Measurements from ENCODE around the gene PER2. TPM values are rescaled to one million over a fixed set of nuclear protein-coding genes. Genes with fewer than 3 reads are reported as not detected.

The PER2 gene
- total and polyA plus RNA-seq, 2 donors (not counting 1 experiment from before 2014, with no cell fraction given), result 3.2 to 12.6 TPM

GRCh38 chr2:238225911-238226697 lies 62.3 kb downstream of the PER2 start:
- H3K27me3 Mint-ChIP-seq, result peaks cover 10% of the 10 kb centered on the region

More at GRCh38 chr2:238225911-238226697, 62.3 kb downstream of the PER2 start:
- H2AFZ ChIP-seq (ENCODE audit: insufficient read depth, low read depth, low read length, poor library complexity, severe bottlenecking), result no peak overlapping the region
- H3K9ac ChIP-seq (ENCODE audit: low read length), result no peak overlapping the region
- DNase-seq, result no peak
- 92% methylated on average over 37 of the region's 38 CpGs for WGBS (ENCODE audit: insufficient coverage)
- no peak for TF ChIP-seq EZH2 (IDR thresholded peaks at IDR 0.05; ENCODE audit: borderline replicate concordance, insufficient read depth, low read depth, low read length, poor library complexity, severe bottlenecking)
- no peak for TF ChIP-seq CTCF (IDR thresholded peaks at IDR 0.05)
- H3K79me2 ChIP-seq (ENCODE audit: control insufficient read depth, insufficient read depth, low read length), result no peaks in the 10 kb centered on the region
- peaks cover 5% of the 10 kb centered on the region in 2 donors for H3K4me1 ChIP-seq (ENCODE audit: control insufficient read depth in 2 of 2, insufficient read depth in 2 of 2, low read length in 2 of 2)
- peaks cover 0 to 2% of the 10 kb centered on the region in 2 experiments for H3K36me3 ChIP-seq (replicated peaks in 1 of 2; ENCODE audit: control extremely low read depth in 1 of 2, control insufficient read depth in 1 of 2, extremely low read depth in 1 of 2, insufficient read depth in 2 of 2, low read length in 1 of 2)
- Mint-ChIP-seq H3K9me3 (ENCODE audit: insufficient read depth) (no peaks in the 10 kb centered on the region), H3K4me3 (no peak overlapping the region), H3K27ac (no peak overlapping the region), H3K4me1 (peaks cover 8% of the 10 kb centered on the region)
- POLR2A ChIA-PET, result no interaction called here
- no peak for ATAC-seq (ENCODE audit: low read depth)
- CTCF ChIA-PET, result interaction anchor here (0.8 kb wide), 1 partner anchor 37 kb away, joined by 4 read pairs; no protein-coding TSS in a partner anchor
- no peak overlapping the region for H3K4me2 ChIP-seq (replicated peaks; ENCODE audit: low read depth, low read length, poor library complexity, severe bottlenecking)
- H4K20me1 ChIP-seq (ENCODE audit: control insufficient read depth, insufficient read depth, low read length, poor library complexity, severe bottlenecking), result no peaks in the 10 kb centered on the region
- no peak overlapping the region for H3K27ac ChIP-seq (ENCODE audit: low read length in 2 of 2)
- intact Hi-C loops (cut with micrococcal nuclease), result no loop called here
- peaks cover 0 to 2% (median 0%) of the 10 kb centered on the region in 4 experiments for H3K27me3 ChIP-seq (replicated peaks in 1 of 4; ENCODE audit: control extremely low read depth in 1 of 4, control insufficient read depth in 3 of 4, insufficient read depth in 4 of 4, low read length in 3 of 4)
- H3K4me3 ChIP-seq (ENCODE audit: control extremely low read depth in 1 of 5, extremely low read depth in 1 of 5, insufficient read depth in 1 of 5, low read depth in 2 of 5, low read length in 4 of 5), result no peak overlapping the region
- H3K9me3 ChIP-seq (ENCODE audit: control extremely low read depth in 1 of 3, control insufficient read depth in 2 of 3, insufficient read depth in 1 of 3, low read length in 2 of 3), result peaks cover 0 to 7% (median 0%) of the 10 kb centered on the region in 3 donors

All from B cell (primary cell).